Lower leg skin (tissue), 3 donors: Measurements from ENCODE around the gene NPAS2.

Source experiments
- CTCF ChIP-seq, 3 donors: fragments of 450-650 bp; IDR thresholded peaks; one replicate each; pipeline ENCODE4 v1.5.1; 2016; ENCODE audit warnings: antibody characterized with exemption in 3 of 3, mild to moderate bottlenecking in 3 of 3, moderate library complexity in 2 of 3
- POLR2A ChIP-seq, 2 donors: fragments of 450-650 bp; IDR thresholded peaks; one replicate each; pipeline ENCODE4 v1.6.1; 2016 to 2017; ENCODE audit warnings: antibody characterized with exemption in 2 of 2, mild to moderate bottlenecking in 1 of 2, moderate library complexity in 1 of 2

GRCh38 chr2:101030866-101031554, 211.1 kb downstream of the NPAS2 start:
- TF ChIP-seq CTCF (IDR thresholded peaks at IDR 0.05) (no peak), POLR2A (IDR thresholded peaks at IDR 0.05) (no peak)
